Measurements from ENCODE around the gene AFF2. TPM values are rescaled to one million over a fixed set of nuclear protein-coding genes. Genes with fewer than 3 reads are reported as not detected.

The AFF2 gene
- polyA plus RNA-seq, 1 of the 3 experiments (the other 2 are of a cell fraction), result not detected

DNA sequence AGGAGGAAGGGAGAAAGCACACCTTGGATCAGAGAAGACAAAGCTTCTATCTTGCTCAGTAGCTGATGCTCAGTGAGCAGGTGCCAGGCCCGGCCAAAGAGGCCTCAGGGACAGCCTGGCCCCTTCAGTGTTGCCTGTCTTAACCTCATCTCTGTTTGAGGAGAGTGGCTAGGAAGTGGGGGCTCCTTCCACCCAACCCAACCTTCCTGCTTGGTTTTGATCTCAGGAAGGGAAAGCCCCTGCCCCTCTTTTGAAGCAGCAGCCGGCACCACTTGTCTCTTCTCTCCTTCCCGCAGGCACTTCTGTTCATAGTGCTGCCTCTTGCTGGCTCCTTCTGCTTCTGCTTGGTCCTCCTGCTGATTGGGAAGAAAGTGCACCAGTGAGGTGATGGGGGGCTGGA, 2.4 kb upstream of the AFF2 start:
- no peak overlapping the region for H2AFZ ChIP-seq (ENCODE audit: low read depth)
- CTCF ChIA-PET, result no interaction called here
- H3K9me3 ChIP-seq, result no peaks in the 10 kb centered on the region
- no peak overlapping the region for H3K27ac ChIP-seq (ENCODE audit: low read depth in 2 of 2, low read length in 1 of 2)
- H3K4me3 ChIP-seq (ENCODE audit: low read depth in 2 of 2, low read length in 1 of 2), result no peak overlapping the region
- no peaks in the 10 kb centered on the region for H3K4me1 ChIP-seq (ENCODE audit: control insufficient read depth in 1 of 2, insufficient read depth in 2 of 2, low read depth in 1 of 2, low read length in 1 of 2)
- TF ChIP-seq TEAD4 (IDR thresholded peaks at IDR 0.05; ENCODE audit: borderline replicate concordance, insufficient read depth) (no peak), FOXJ3 (CRISPR knock-in tag; IDR thresholded peaks at IDR 0.05) (no peak), RCOR1 (IDR thresholded peaks at IDR 0.05; ENCODE audit: low read length) (no peak), TAF1 (IDR thresholded peaks at IDR 0.05; ENCODE audit: borderline replicate concordance, low read depth, low read length) (no peak), RAD21 (IDR thresholded peaks at IDR 0.05; ENCODE audit: low read length) (no peak), EZH2phosphoT487 (IDR thresholded peaks at IDR 0.05; ENCODE audit: borderline replicate concordance, low read depth) (no peak), TCF12 (IDR thresholded peaks at IDR 0.05) (no peak), POLR2AphosphoS5 (IDR thresholded peaks at IDR 0.05; ENCODE audit: low read depth, low read length) (no peak), GATA2 (CRISPR knock-in tag; IDR thresholded peaks at IDR 0.05) (no peak), GABPA (IDR thresholded peaks at IDR 0.05; ENCODE audit: low read depth) (no peak), CHD2 (IDR thresholded peaks at IDR 0.05; ENCODE audit: low read length, partially characterized antibody) (no peak), FOSL2 (IDR thresholded peaks at IDR 0.05; ENCODE audit: borderline replicate concordance, low read depth) (no peak), SMC3 (IDR thresholded peaks at IDR 0.05; ENCODE audit: low read depth, low read length) (no peak), NRF1 (IDR thresholded peaks at IDR 0.05; ENCODE audit: low read depth, low read length) (no peak)
- TF ChIP-seq, protein P1, sequence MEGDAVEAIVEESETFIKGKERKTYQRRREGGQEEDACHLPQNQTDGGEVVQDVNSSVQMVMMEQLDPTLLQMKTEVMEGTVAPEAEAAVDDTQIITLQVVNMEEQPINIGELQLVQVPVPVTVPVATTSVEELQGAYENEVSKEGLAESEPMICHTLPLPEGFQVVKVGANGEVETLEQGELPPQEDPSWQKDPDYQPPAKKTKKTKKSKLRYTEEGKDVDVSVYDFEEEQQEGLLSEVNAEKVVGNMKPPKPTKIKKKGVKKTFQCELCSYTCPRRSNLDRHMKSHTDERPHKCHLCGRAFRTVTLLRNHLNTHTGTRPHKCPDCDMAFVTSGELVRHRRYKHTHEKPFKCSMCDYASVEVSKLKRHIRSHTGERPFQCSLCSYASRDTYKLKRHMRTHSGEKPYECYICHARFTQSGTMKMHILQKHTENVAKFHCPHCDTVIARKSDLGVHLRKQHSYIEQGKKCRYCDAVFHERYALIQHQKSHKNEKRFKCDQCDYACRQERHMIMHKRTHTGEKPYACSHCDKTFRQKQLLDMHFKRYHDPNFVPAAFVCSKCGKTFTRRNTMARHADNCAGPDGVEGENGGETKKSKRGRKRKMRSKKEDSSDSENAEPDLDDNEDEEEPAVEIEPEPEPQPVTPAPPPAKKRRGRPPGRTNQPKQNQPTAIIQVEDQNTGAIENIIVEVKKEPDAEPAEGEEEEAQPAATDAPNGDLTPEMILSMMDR (IDR thresholded peaks at IDR 0.05), result no peak
- TF ChIP-seq, protein P2, sequence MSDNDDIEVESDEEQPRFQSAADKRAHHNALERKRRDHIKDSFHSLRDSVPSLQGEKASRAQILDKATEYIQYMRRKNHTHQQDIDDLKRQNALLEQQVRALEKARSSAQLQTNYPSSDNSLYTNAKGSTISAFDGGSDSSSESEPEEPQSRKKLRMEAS (IDR thresholded peaks at IDR 0.05; ENCODE audit: low read depth), result no peak
- TF ChIP-seq, protein P3, sequence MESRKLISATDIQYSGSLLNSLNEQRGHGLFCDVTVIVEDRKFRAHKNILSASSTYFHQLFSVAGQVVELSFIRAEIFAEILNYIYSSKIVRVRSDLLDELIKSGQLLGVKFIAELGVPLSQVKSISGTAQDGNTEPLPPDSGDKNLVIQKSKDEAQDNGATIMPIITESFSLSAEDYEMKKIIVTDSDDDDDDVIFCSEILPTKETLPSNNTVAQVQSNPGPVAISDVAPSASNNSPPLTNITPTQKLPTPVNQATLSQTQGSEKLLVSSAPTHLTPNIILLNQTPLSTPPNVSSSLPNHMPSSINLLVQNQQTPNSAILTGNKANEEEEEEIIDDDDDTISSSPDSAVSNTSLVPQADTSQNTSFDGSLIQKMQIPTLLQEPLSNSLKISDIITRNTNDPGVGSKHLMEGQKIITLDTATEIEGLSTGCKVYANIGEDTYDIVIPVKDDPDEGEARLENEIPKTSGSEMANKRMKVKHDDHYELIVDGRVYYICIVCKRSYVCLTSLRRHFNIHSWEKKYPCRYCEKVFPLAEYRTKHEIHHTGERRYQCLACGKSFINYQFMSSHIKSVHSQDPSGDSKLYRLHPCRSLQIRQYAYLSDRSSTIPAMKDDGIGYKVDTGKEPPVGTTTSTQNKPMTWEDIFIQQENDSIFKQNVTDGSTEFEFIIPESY (IDR thresholded peaks at IDR 0.05; ENCODE audit: borderline replicate concordance, low read depth), result no peak
- TF ChIP-seq, protein P4, sequence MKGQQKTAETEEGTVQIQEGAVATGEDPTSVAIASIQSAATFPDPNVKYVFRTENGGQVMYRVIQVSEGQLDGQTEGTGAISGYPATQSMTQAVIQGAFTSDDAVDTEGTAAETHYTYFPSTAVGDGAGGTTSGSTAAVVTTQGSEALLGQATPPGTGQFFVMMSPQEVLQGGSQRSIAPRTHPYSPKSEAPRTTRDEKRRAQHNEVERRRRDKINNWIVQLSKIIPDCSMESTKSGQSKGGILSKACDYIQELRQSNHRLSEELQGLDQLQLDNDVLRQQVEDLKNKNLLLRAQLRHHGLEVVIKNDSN (IDR thresholded peaks at IDR 0.05; ENCODE audit: borderline replicate concordance, low read depth), result no peak
- TF ChIP-seq, protein P5, sequence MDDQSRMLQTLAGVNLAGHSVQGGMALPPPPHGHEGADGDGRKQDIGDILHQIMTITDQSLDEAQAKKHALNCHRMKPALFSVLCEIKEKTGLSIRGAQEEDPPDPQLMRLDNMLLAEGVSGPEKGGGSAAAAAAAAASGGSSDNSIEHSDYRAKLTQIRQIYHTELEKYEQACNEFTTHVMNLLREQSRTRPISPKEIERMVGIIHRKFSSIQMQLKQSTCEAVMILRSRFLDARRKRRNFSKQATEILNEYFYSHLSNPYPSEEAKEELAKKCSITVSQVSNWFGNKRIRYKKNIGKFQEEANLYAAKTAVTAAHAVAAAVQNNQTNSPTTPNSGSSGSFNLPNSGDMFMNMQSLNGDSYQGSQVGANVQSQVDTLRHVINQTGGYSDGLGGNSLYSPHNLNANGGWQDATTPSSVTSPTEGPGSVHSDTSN (IDR thresholded peaks at IDR 0.05), result no peak
- no peaks in the 10 kb centered on the region for H3K36me3 ChIP-seq (replicated peaks in 1 of 2; ENCODE audit: control insufficient read depth in 1 of 2, insufficient read depth in 2 of 2, low read length in 1 of 2)
- no peaks in the 10 kb centered on the region for H3K79me2 ChIP-seq (ENCODE audit: insufficient read depth)
- 5% methylated on average over 3 of the region's 3 CpGs for WGBS (ENCODE audit: low lambda C conversion rate)
- H4K20me1 ChIP-seq (ENCODE audit: insufficient read depth), result no peaks in the 10 kb centered on the region
- DNase-seq, result no peak
- no peak overlapping the region for H3K4me2 ChIP-seq
- no peaks in the 10 kb centered on the region for H3F3A ChIP-seq (replicated peaks; ENCODE audit: insufficient read depth)
- H3K9me2 ChIP-seq, result no peaks in the 10 kb centered on the region
- POLR2A ChIA-PET, result no interaction called here
- no peak overlapping the region for H3K9ac ChIP-seq
- H3K27me3 ChIP-seq (ENCODE audit: insufficient read depth), result peaks cover 17% of the 10 kb centered on the region; the same call in 1 of the 2 replicates

Measured in SK-N-SH (cell line).